PC-3 (cell line): ENCODE results near the gene AKR1C8. TPM values are rescaled to one million over a fixed set of nuclear protein-coding genes. Genes with fewer than 3 reads are reported as not detected.

Experiments used
- total RNA-seq: library from RNA; depleted of rRNA; stranded (reverse); fragments of >200 nt; gene quantifications from 2 replicates; pipeline ENCODE4 v1.2.3, GENCODE V29; 2014; rRNA removed

The AKR1C8 gene
- total RNA-seq, 1 experiment from 2014 or later = not detected

Other genes with a start within 250 kb of the AKR1C8 start
- gene AKR1C1, start 221.7 kb downstream of the AKR1C8 start, total RNA-seq = 1.8 and 3.2 TPM in 2 replicates
- gene AKR1C2, start 181.3 kb downstream of the AKR1C8 start, total RNA-seq = 0.66 TPM in 1 of 2 replicates, not detected in the other
- gene AKR1C3, start 90.7 kb downstream of the AKR1C8 start, total RNA-seq = 15.8 and 24.0 TPM in 2 replicates
- not detected in 2 replicates for gene AKR1C4, start 11.7 kb upstream of the AKR1C8 start, total RNA-seq
- gene UCN3, start 179.8 kb upstream of the AKR1C8 start, total RNA-seq = not detected in 2 replicates
- gene TUBAL3, start 219.7 kb upstream of the AKR1C8 start, total RNA-seq = not detected in 2 replicates
- 86.9 and 88.2 TPM in 2 replicates for gene NET1, start 227.4 kb upstream of the AKR1C8 start, total RNA-seq